ENCODE results near the gene RANBP17.
"Not testable (repeated sequence)": the region's sequence is repeated elsewhere in the genome, so short reads cannot be mapped to it uniquely, and the experiment has no call there.

RANBP17 gene

GRCh38 chr5:170861917-170862766 is at the start of gene RANBP17:
Gene RANBP17, plus strand, starts transcription at chr5:170862018.
- DNase-seq, result peak in 15 of 58 donors; percentile 4 to 30 (median 13)

GRCh38 chr5:170813231-170813630 is 48.6 kb upstream of the RANBP17 start:
- DNase-seq, result no peak

- no peak for DNase-seq
Observed at GRCh38 chr5:170817195-170817594, 44.6 kb upstream of the RANBP17 start.

GRCh38 chr5:170818232-170818631 is 43.6 kb upstream of the RANBP17 start:
- DNase-seq, result no peak

- DNase-seq, result no peak
Observed at GRCh38 chr5:170819824-170820223, 42.0 kb upstream of the RANBP17 start.

- no peak for DNase-seq
Observed at GRCh38 chr5:170821257-170821800, 40.5 kb upstream of the RANBP17 start.

GRCh38 chr5:170826117-170826516 is 35.7 kb upstream of the RANBP17 start:
- DNase-seq, result no peak

- DNase-seq, result no peak
Observed at GRCh38 chr5:170832241-170832640, 29.6 kb upstream of the RANBP17 start.

GRCh38 chr5:170833981-170834380 is 27.8 kb upstream of the RANBP17 start:
- DNase-seq, result not testable (repeated sequence)

- DNase-seq, result no peak
Observed at GRCh38 chr5:170836226-170836625, 25.6 kb upstream of the RANBP17 start.

GRCh38 chr5:170843870-170844269 is 17.9 kb upstream of the RANBP17 start:
- DNase-seq, result no peak

GRCh38 chr5:170844651-170845050 is 17.2 kb upstream of the RANBP17 start:
- no peak for DNase-seq

GRCh38 chr5:170846416-170846815 is 15.4 kb upstream of the RANBP17 start:
- no peak for DNase-seq

GRCh38 chr5:170846846-170847245 is 15.0 kb upstream of the RANBP17 start:
- DNase-seq, result no peak

- no peak for DNase-seq
Observed at GRCh38 chr5:170848033-170848432, 13.8 kb upstream of the RANBP17 start.

- DNase-seq, result no peak
Observed at GRCh38 chr5:170849374-170849773, 12.4 kb upstream of the RANBP17 start.

GRCh38 chr5:170854566-170854965 is 7.3 kb upstream of the RANBP17 start:
- DNase-seq, result no peak

GRCh38 chr5:170857066-170857465 is 4.8 kb upstream of the RANBP17 start:
- DNase-seq, result no peak

GRCh38 chr5:170860415-170860814 is 1.4 kb upstream of the RANBP17 start:
- no peak for DNase-seq

GRCh38 chr5:170860818-170861666 is 776 bp upstream of the RANBP17 start:
- no peak for DNase-seq

- DNase-seq, result peak in 3 of 58 donors; percentile 3 to 29 (median 3)
Observed at GRCh38 chr5:170861667-170861916, 226 bp upstream of the RANBP17 start.

- DNase-seq, result no peak
Observed at GRCh38 chr5:170863646-170864045, 1.8 kb downstream of the RANBP17 start.

Data from anterior cingulate cortex (tissue), 58 donors.